GM21447 (cell line): ENCODE results near the gene CCDC14.
"Not testable (repeated sequence)": the region's sequence is repeated elsewhere in the genome, so short reads cannot be mapped to it uniquely, and the experiment has no call there.

Experiments
- ATAC-seq: cut with Tn5 transposase; IDR thresholded peaks from one replicate; pipeline ENCODE4 v1.9.1; 2021; ENCODE audit not compliant: unreplicated experiment

CCDC14 gene

DNA sequence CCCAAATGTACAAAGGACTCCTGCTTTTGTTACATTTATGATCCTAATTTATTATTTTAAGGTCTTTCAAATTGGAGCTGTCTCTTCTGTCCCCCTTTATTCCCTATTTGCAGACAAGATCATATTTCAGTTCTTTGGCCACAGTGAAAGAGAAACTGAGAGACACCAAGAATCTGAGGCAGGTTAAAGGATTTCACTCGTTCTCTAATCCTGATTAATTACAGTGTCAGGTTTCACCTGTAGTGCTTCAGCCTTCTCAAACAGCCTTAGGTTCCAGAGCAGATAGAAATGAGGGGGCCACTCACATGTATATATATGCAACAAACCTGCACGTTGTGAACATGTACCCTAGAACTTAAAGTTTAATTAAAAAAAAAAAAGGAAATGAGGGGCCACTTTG, 6.2 kb upstream of the CCDC14 start:
- not testable (repeated sequence) for ATAC-seq

DNA sequence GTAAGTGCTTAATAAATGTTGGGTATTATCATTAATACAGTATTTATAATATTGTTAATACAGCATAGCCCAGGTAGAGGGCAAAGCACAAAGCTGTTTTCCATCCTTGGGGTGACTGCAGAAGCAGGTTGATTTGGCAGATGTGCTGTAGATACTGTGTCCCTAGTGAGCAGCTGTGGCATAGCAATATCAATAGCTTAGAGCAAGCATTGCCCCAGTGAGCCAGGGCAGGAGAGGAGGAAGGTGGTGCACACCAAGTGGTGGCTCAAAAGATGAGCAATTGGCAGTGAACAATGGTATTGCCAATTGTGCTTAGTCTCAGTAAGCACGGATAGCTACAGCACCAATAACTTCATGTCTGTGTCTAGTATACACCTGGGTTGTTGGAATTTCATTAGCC, 5.8 kb upstream of the CCDC14 start:
- not testable (repeated sequence) for ATAC-seq

DNA sequence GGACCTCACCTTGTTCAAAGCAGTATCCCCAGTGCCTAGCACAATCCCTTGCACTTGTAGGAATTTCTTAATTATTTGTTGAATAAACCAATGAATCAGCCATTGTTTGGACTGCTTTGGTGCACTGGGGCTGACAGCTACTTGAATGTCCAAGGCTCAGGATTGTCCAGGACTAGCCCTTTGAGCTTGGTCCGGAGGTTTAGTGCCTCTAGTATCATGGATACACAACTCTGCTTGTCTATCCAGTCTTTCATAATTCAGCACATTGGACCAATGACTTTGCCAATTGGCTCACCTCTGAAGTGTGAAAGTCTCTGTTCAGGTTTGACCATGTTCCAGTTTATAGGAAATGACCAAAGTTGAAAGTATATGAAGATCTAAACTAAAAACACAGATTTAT, 3.8 kb upstream of the CCDC14 start:
- not testable (repeated sequence) for ATAC-seq

DNA sequence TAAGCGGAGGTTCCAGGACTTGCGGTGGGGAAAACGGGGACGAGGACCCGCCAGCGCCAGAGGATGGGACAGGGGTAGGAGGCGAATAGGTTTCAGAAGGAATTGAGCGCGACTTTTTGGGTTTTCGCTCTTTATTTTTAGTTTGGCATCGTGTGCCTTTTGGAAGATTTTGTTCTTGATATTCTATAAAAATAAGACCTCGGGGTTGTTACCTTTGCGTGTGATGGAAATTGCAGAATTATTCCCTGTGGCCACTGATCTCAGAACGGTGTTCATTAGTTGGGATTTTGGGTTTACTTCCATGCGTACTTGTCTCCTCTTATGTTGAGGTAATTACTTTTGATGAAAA, 453 bp upstream of the CCDC14 start:
- ATAC-seq: no peak

DNA sequence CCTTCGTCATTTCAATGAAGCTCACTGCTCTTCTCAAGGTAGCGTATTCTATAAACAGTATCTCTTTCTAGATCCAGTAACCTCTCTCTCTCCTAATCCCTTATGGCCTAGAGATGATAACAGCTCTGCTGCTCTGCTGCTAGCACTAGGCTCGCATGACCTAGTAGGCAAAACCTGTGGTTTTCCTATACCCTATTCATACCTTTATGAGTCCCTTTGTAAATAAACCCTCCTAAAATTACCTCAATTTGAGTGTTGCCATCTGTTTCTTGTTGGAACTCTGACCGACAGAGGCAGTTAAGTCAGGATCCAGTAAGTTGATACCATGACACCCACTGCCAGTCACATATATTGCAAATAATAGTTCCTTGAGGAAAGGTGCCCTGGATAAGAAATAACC, 7.3 kb downstream of the CCDC14 start:
- ATAC-seq: peak; percentile 79

DNA sequence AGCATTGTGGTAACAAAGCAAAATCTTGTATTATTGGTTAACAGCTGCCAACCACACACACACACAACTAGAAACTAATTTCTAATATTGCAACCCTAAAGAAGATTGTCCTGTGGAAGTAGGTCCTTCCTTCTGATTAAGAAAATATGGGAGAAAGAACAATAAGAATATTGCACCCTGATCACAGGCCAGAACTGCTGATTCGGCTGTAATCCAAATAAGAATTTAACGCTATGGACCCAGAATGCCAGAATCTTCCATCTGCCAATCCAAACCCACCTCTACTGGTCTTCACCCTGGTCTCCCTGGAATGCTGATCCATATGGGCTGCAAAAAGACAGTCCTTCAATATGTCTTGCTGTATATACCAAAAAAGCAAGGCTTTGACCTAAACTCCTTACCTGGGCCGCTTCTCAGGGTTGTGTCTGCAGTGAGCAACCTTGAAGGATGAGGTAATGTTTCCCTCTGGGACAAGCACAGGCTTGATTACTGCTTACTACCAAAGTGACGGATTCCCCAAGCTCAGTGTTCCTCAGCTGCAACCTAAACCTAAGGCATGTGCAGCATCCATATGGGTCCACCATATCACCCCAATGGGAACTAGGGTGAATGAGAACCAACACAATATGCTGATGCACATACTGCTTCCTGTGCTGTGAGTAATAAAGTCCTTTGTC, 8.0 kb downstream of the CCDC14 start:
- ATAC-seq: peak; percentile 24

DNA sequence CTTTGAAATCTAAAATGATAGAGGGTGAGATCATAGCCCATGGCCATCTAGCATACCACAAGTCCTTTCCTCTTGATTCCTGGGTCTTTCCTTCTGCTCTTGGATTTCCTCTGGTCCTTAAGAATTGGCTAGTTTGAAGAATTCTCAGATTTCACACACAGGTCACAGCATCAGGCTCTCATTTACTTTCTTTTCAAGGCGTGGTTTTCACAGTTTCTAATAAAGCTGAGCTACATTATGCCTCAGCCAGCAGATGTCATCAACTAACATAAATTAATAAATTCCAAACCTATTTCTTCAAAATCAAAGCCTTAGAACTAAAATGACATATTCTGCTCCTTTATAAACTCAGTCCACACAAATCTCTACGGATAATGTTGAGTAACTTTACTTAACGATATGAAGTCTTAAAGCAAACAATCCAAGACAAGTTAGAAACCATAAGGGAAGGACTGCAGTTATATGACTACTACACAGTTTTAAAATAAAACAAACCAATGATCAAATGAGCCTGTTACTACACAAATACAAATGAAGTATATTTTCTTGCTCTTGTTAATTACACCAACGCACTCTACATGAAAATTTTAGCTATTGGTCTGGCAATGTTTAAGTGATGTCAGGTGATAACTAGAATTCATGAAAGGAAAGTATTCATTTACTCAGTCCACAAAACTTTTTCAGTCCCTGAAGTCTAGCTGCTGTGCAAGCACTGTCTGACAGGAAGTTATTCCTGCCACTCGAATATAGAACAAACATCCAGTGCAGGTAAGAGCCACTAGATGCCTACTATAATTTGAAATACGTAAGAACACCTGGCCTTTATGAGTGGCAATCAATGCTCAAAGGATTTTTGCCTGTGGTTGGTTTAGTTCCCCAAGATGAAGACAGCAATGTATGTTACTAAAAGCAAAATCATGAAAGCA, 9.2 kb downstream of the CCDC14 start:
- ATAC-seq: no peak

DNA sequence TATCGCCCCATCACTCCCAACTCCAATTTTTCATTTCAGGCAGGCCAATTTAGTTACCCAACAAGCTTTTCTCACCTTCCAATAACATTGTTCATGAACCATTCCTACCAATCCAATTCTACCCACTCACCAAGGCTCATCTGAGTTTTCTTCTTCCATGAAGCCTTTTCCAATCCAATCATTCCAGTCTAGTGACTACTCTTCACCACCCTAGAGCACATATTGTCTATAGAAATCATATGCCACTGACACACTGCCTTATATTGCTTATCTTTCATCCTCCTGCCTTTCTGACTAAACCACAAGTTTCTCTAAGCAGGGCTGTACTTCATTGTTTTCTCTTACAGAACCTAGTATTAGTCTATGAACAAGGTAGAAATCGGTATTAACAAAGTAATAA, 11.4 kb downstream of the CCDC14 start:
- no peak for ATAC-seq

DNA sequence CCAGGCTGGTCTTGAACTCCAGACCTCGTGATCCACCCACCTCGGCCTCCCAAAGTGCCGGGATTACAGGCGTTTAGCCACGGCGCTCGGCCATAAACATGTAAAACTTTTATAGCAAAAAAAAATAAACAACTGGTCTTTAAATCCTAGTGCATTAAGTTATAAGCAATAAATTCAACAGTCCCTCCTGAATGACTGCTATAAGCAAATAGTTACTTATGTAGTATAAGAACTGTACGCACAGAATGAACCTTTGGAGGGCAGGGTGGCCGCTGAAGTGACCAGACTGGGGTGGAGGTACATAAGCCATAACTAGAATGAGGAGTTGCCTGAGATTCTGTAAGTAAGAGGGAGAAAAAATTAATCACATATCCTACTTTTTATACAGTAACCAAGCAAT, 12.6 kb downstream of the CCDC14 start:
- ATAC-seq: no peak

DNA sequence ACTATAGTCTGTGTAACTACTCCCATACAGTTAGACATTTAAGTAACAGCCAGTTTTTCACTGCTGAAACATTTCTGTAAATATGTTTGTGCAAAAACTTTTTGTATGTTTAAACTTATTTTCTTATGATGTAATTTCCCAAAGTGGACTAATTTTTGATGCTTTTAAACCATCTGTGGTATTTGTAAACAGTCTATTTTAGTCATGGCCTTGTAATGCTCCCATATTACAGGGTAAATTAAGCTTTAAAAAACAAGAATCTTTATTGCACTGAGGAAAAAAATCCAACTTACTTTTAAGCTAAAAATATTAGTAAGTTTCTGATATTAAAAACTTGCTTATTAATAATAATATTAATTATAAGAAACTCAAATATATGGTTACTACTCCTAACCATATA, 13.5 kb downstream of the CCDC14 start:
- no peak for ATAC-seq

DNA sequence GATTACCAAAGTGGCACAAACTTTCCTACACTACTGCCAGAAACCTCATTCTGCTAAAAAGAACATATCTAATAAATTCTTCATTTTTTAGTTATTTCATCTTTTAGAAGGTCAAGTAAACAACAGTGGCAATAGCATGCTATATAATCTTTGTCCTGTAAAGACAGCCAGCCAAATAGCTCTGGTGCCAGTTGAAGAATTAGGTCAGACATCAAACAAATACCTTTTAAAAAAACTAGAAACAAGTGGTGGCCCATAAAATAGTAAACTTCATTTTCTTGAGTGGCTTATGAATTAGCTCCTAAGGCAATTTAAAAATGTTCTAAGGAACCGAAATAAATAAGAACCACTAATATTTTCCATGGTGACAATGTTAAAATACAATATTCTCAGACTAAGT, 19.5 kb downstream of the CCDC14 start:
- ATAC-seq: no peak

DNA sequence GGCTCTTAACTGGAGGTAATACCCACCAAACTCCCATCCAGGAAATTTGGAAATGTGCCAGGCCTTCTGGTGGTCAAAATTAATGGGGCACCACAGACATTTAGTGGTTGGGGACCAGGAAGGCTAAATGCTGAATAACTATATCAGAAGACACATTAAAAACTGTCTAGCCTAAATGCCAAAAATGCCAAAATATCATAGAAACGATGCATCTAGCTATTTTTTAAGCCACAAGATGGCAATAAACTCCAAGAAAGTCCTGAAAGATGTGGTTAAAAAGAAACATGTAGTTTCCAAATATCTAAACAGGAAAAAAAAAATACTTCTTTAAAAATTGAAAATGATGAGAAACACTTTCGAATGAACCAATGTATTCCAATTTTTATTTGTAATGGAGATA, 19.9 kb downstream of the CCDC14 start:
- no peak for ATAC-seq

DNA sequence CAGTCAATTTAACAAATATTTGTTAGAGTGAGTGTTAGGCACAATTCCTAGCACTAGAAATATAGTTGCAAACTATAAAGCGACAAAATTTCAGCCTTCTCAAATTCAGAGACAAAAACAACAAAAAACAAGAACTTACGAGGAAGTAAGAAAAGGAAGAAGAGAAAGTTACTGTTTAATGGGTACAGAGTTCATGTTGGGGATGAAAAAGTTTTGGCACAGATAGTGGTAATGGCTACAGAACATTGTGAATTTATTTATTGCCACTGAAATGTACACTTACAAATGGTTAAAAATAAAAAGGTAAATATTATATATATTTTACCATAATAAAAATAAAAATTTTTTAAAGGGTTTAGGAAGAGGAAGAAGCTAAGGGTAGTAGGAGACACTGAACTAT, 21.3 kb downstream of the CCDC14 start:
- no peak for ATAC-seq

DNA sequence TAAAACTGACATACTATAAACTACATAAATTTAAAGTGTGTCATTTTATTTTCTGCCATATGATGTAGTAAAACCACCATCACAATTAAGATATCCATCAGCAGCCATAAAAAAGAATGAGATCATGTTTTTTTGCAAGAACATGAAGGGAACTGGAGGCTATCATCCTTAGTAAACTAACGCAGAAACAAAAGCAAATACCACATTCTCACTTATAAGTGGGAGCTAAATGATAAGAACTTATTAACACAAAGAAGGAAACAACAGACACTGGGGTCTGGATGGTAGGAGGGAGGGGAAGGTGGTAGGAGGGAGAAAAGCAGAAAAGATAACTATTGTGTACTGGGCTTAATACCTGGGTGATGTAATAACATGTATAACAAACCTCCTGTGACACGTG, 24.6 kb downstream of the CCDC14 start:
- ATAC-seq: no peak

DNA sequence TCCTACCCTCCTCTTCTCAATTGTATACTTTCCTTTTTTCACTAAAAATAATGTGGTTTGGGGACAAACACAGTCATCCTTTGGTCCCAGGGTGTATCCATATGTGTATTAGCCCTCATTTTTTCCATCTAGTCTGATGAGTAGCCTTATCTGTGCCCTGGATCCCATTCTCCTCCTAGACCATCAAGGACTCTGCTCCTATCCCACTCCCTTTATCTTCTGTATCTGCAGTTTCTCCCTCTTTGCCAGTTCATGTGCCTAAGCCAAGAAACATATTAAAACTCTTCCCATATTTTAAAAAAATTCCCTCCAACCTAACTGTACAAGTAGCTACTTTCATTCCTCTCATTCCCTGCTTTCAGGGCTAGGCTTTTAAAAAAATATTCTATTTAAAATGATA, 25.2 kb downstream of the CCDC14 start:
- no peak for ATAC-seq

DNA sequence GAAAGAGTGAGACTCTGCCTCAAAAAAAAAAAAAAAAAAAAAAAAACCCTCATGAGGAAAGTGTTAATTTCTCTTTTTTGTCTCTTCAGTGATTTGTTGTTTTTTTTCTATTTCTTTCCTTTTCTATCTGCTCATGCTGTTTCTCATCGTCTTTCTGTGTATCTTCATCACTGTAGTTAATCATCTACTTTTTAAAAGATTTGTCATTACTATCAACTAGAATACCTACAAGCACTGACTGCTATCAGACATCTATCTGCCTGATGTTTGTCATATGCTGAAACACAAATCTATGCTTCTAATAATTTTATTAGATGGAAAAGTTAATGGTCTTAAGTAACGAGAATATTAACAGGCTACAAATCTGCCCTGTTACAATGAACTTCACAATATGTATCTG, 26.8 kb downstream of the CCDC14 start:
- ATAC-seq: no peak

DNA sequence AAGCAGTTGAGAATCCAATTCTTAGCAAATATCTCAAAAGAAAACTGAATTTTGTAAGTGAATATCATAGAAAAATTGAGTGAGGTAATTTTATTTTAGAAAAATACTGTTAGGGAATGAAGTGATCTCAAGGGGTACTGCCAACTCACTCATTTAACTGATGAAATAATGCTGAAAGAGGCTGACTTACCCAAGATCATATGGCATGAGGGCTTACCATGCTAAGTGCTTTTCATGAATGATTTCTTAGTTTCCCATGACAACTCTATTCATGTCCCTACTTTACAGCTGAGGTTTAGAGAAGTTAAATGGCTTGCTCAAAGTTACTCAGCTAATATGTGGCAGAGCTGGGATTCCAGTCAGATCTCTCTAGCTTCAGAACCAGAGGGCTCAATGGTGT, 30.6 kb downstream of the CCDC14 start:
- no peak for ATAC-seq

DNA sequence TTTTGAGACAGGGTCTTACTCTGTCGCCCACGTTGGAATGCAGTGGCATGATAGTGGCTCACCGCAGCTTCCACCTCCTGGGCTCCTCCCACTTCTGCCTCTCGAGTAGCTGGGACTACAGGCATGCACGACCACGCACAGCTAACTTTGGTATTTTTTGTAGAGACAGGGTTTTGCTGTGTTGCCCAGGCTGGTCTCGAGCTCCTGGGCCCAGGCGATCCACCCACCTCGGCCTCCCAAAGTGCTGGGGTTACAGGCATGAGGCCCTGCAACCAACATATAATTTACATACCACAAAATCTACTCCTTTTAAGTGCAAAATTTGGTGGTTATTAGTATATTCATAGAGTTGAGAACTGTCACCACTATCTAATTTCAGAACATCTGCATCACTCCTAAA, 31.7 kb downstream of the CCDC14 start:
- no peak for ATAC-seq

DNA sequence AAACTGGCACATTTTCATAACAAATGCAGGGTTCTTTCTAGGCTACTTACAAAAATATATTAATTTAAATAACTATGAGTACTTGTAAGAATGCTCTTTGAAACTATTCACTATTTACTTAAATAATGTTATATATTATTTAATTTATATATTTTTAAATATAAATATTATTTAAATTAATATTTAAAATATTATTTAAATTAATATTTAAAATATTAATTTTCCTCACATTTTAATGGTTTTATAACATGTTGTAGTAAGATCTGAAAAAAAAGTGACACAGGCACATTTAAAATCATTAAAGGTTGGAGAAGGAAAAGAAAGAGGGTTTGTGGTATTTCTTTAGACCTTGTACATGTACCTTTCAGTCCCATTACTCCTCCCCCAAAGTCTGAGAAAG, 34.6 kb downstream of the CCDC14 start:
- ATAC-seq: no peak

DNA sequence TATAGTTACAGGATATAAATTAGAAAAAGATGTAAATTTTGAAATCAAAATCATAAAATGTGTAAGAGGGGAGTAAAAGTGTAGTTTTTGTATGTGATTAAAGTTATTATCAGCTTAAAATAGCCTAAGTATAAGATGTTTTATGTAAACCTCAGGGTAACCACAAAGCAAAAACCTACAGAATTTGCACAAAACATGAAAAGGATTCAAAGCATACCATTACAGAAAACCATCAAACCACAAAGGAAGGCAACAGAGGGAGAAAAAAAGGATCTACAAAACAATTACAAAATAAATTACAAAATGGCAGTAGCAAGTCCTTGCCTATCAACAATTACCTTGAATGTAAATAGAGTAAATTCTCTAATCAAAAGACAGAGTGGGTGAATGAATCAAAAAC, 40.2 kb downstream of the CCDC14 start:
- ATAC-seq: no peak

DNA sequence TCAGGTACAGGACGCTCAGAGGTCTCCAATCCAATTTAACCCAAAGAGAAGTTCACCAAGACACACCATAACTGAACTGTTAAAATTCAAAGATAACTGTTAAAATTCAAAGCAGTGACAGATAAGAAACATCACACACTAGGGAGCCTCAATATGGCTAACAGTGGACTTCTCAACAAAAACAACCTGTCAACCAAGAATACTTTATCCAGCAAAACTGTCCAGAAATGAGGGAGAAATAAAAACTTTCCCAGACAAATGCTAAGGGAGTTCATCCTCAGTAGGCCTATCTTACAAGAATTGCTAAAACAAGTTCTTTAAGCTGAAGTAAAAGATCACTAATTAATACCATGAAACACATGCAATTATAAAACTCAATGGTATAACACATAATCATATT, 40.6 kb downstream of the CCDC14 start:
- no peak for ATAC-seq

DNA sequence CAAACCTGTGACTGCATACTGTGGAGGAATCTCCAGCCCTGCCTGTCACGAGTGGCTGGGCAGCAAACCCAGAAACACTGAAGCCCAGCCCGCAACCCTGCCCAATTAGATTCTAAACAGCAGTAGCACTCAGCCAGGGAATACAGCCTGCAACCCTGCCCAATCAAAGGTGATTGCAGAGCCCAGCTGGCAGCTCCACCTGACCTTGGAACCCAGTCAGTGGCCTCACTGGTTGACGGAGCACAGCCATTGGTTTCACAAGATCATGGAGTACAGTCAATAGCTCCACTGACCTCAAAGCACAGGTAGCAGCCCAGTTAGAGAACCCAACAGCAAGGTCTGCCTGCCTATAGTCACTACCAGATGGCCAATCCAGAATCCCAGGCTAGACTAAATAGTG, 41.7 kb downstream of the CCDC14 start:
- no peak for ATAC-seq

DNA sequence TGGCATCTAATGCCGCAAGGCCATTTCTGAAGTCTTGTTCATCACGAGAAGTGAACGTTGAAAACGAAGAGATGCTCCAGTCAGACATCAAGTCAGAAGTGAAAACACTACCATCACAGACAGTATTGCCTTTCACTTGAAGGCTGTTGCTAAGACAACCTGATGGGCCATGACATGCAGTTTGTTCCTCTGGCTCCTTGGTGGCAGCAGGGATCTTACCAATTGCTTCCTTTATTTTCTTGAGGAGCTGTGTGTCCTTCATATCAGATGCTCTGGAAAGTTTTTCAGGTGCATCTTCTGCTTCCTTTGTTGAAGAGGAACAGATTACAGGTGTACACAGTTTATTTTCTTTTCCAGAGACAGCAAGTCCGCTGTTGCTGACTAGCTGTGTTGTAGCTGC, 46.2 kb downstream of the CCDC14 start:
- no peak for ATAC-seq
